Neural cell (in vitro differentiated cells): ENCODE data around the gene HIVEP1. TPM values are rescaled to one million over a fixed set of nuclear protein-coding genes. Genes with fewer than 3 reads are reported as not detected.

Experiments used
- H2AFZ ChIP-seq: fragments of 200-600, 300-800 bp; sonication (generic), shearing (Covaris generic); 2 replicates; pipeline ENCODE4 v1.6.0; 2014; ENCODE audit warnings: low read depth, mild to moderate bottlenecking, antibody characterized with exemption, low read length, moderate library complexity
- H3F3A ChIP-seq: fragments of 200-600 bp; shearing (Covaris generic); 2 replicates; pipeline ENCODE4 v1.6.1; 2016; ENCODE audit warnings: mild to moderate bottlenecking, moderate library complexity, mixed read lengths, antibody characterized with exemption, low read length; ENCODE audit not compliant: insufficient read depth, poor library complexity, severe bottlenecking
- H3K27ac ChIP-seq: fragments of 200-600, 300-800 bp; sonication (generic), shearing (Covaris generic); 2 replicates; pipeline ENCODE4 v1.5.1; 2014; ENCODE audit warnings: mild to moderate bottlenecking, low read length, moderate library complexity
- H3K27me3 ChIP-seq: fragments of 300-800, 200-600 bp; sonication (generic), shearing (Covaris generic); 2 replicates; pipeline ENCODE4 v1.6.0; 2014; ENCODE audit warnings: mild to moderate bottlenecking, low read depth, low read length, moderate library complexity; ENCODE audit not compliant: insufficient read depth
- H3K36me3 ChIP-seq: fragments of 300-800, 200-600 bp; sonication (generic), shearing (Covaris generic); 2 replicates; pipeline ENCODE4 v1.5.1; 2014; ENCODE audit warnings: mild to moderate bottlenecking, antibody characterized with exemption, low read length, moderate library complexity; ENCODE audit not compliant: insufficient read depth
- H3K4me2 ChIP-seq: fragments of 300-800, 200-600 bp; sonication (generic), shearing (Covaris generic); 2 replicates; pipeline ENCODE4 v1.6.0; 2014; ENCODE audit warnings: mild to moderate bottlenecking, low read length
- H3K4me3 ChIP-seq: fragments of 300-800, 200-600 bp; sonication (generic), shearing (Covaris generic); 2 replicates; pipeline ENCODE4 v1.5.1; 2014; ENCODE audit warnings: mild to moderate bottlenecking, low read length, moderate library complexity
- H3K79me2 ChIP-seq: fragments of 200-600 bp; shearing (Covaris generic); replicated peaks from 2 replicates; pipeline ENCODE4 v1.6.0; 2014; ENCODE audit warnings: mild to moderate bottlenecking, low read length, moderate library complexity; ENCODE audit not compliant: insufficient read depth
- H3K9ac ChIP-seq: fragments of 300-800, 200-600 bp; sonication (generic), shearing (Covaris generic); 2 replicates; pipeline ENCODE4 v1.6.1; 2016; ENCODE audit warnings: mild to moderate bottlenecking, low read length, mixed read lengths
- H3K9me2 ChIP-seq: fragments of 200-600 bp; shearing (Covaris generic); 2 replicates; pipeline ENCODE4 v1.6.1; 2016; ENCODE audit warnings: mild to moderate bottlenecking, low read length, mixed read lengths; ENCODE audit not compliant: insufficient read depth
- H3K9me3 ChIP-seq: fragments of 200-600, 300-800 bp; sonication (generic), shearing (Covaris generic); 2 replicates; pipeline ENCODE4 v1.6.1; 2016; ENCODE audit warnings: mild to moderate bottlenecking, mixed run types, low read length, moderate library complexity, mixed read lengths
- H4K20me1 ChIP-seq: fragments of 200-600 bp; shearing (Covaris generic); 2 replicates; pipeline ENCODE4 v1.6.1; 2016; ENCODE audit warnings: mild to moderate bottlenecking, mixed run types; ENCODE audit not compliant: insufficient read depth
- CTCF ChIP-seq: fragments of 450-650 bp; IDR thresholded peaks from 2 replicates; pipeline ENCODE4 v1.5.1; 2014; ENCODE audit warnings: antibody characterized with exemption, mild to moderate bottlenecking, moderate library complexity; ENCODE audit not compliant: poor library complexity, severe bottlenecking
- EP300 ChIP-seq: fragments of 450-650 bp; conservative IDR thresholded peaks from 2 replicates; pipeline ENCODE4 v1.6.1; 2014; ENCODE audit warnings: antibody characterized with exemption, mild to moderate bottlenecking, moderate library complexity; ENCODE audit not compliant: poor library complexity, severe bottlenecking
- EZH2 ChIP-seq: fragments of 200-600, 300-800 bp; shearing (Covaris generic), sonication (generic); IDR thresholded peaks from 2 replicates; pipeline ENCODE4 v1.6.1; 2014; ENCODE audit warnings: antibody characterized with exemption, low read length, borderline replicate concordance, mild to moderate bottlenecking; ENCODE audit not compliant: insufficient read depth, poor library complexity, severe bottlenecking
- MXI1 ChIP-seq: fragments of 450-650 bp; conservative IDR thresholded peaks from 2 replicates; pipeline ENCODE4 v1.6.1; 2014; ENCODE audit warnings: antibody characterized with exemption, mild to moderate bottlenecking; ENCODE audit not compliant: poor library complexity, severe bottlenecking
- POLR2AphosphoS5 ChIP-seq: IDR thresholded peaks from 2 replicates; pipeline ENCODE4 v1.6.1; 2012
- RAD21 ChIP-seq: fragments of 450-650 bp; conservative IDR thresholded peaks from 2 replicates; pipeline ENCODE4 v1.6.1; 2014; ENCODE audit warnings: antibody characterized with exemption, mild to moderate bottlenecking, moderate library complexity
- SMC3 ChIP-seq: fragments of 450-650 bp; conservative IDR thresholded peaks from 2 replicates; pipeline ENCODE4 v1.6.1; 2014; ENCODE audit warnings: antibody characterized with exemption, mild to moderate bottlenecking, moderate library complexity; ENCODE audit not compliant: poor library complexity
- TAF1 ChIP-seq: IDR thresholded peaks from 2 replicates; pipeline ENCODE4 v1.6.1; 2012; ENCODE audit warnings: low read depth
- polyA plus RNA-seq: library from polyadenylated mRNA; depleted of rRNA; stranded (reverse); fragments of >200 nt; gene quantifications from 2 replicates; pipeline ENCODE4 v1.2.3, GENCODE V29; 2014
- TF ChIP-seq, protein P1 (sequence below): IDR thresholded peaks from 2 replicates; pipeline ENCODE4 v1.6.1; 2012; ENCODE audit warnings: borderline replicate concordance

Gene HIVEP1
- polyA plus RNA-seq, 1 donor from 2014 or later = 3.6 TPM

GRCh38 chr6:12116978-12117377, 104.9 kb downstream of the HIVEP1 start:
- H3K9me3 ChIP-seq = no peaks in the 10 kb centered on the region
- H3K27ac ChIP-seq = no peak overlapping the region
- no peaks in the 10 kb centered on the region for H3K9me2 ChIP-seq
- no peak overlapping the region for H3K9ac ChIP-seq
- H3K4me2 ChIP-seq = no peak overlapping the region
- TF ChIP-seq EP300 (no peak), SMC3 (no peak)
- no peaks in the 10 kb centered on the region for H3F3A ChIP-seq
- H3K27me3 ChIP-seq = no peaks in the 10 kb centered on the region
- peaks cover 10% of the 10 kb centered on the region for H3K36me3 ChIP-seq
- no peaks in the 10 kb centered on the region for H3K79me2 ChIP-seq
- no peaks in the 10 kb centered on the region for H4K20me1 ChIP-seq
- no peak overlapping the region for H3K4me3 ChIP-seq
- no peak overlapping the region for H2AFZ ChIP-seq

- TF ChIP-seq SMC3 = no peak
- TF ChIP-seq, protein P1, sequence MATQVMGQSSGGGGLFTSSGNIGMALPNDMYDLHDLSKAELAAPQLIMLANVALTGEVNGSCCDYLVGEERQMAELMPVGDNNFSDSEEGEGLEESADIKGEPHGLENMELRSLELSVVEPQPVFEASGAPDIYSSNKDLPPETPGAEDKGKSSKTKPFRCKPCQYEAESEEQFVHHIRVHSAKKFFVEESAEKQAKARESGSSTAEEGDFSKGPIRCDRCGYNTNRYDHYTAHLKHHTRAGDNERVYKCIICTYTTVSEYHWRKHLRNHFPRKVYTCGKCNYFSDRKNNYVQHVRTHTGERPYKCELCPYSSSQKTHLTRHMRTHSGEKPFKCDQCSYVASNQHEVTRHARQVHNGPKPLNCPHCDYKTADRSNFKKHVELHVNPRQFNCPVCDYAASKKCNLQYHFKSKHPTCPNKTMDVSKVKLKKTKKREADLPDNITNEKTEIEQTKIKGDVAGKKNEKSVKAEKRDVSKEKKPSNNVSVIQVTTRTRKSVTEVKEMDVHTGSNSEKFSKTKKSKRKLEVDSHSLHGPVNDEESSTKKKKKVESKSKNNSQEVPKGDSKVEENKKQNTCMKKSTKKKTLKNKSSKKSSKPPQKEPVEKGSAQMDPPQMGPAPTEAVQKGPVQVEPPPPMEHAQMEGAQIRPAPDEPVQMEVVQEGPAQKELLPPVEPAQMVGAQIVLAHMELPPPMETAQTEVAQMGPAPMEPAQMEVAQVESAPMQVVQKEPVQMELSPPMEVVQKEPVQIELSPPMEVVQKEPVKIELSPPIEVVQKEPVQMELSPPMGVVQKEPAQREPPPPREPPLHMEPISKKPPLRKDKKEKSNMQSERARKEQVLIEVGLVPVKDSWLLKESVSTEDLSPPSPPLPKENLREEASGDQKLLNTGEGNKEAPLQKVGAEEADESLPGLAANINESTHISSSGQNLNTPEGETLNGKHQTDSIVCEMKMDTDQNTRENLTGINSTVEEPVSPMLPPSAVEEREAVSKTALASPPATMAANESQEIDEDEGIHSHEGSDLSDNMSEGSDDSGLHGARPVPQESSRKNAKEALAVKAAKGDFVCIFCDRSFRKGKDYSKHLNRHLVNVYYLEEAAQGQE = no peak
- TF ChIP-seq MXI1 = no peak
- no peak for TF ChIP-seq CTCF
- TF ChIP-seq POLR2AphosphoS5 = no peak
- TF ChIP-seq EP300 = no peak
- TF ChIP-seq TAF1 = no peak
- no peak for TF ChIP-seq EZH2
- TF ChIP-seq RAD21 = no peak
- no peak overlapping the region for H2AFZ ChIP-seq
Observed at GRCh38 chr6:12118607-12119006, 106.5 kb downstream of the HIVEP1 start.

DNA sequence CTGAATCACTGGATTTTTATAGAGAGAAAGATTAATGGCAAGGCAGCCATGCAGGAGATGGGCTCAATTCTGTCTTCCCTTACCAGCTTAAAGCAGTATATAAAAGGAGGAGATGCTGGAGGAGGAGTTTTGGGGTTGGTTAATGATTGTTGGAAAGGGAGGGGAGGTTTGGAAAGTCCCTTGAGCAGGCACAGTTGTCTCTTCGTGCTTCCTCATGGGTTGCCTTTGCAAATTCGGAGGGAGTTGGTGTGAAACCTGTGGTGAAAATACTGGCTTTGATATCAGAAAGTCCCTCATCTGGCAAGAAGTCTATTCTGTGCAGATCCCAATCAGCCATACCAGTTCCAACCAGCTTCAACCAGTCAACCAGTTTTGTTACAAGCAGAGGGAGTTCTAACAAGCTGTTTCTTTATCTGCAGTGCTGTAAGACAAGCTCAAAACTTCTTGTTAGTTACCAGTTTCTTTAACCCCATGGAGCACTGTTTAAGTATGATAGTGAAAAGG, 107.0 kb downstream of the HIVEP1 start:
- Histone ChIP-seq H3K4me3 (no peak overlapping the region), H3K27me3 (no peaks in the 10 kb centered on the region), H3K9me2 (no peaks in the 10 kb centered on the region), H3K79me2 (no peaks in the 10 kb centered on the region), H2AFZ (no peak overlapping the region), H3K9ac (no peak overlapping the region), H3K27ac (no peak overlapping the region), H4K20me1 (no peaks in the 10 kb centered on the region), H3F3A (no peaks in the 10 kb centered on the region), H3K4me2 (no peak overlapping the region), H3K36me3 (peaks cover 18% of the 10 kb centered on the region), H3K9me3 (no peaks in the 10 kb centered on the region)
- TF ChIP-seq EZH2 (no peak), EP300 (no peak), TAF1 (no peak), MXI1 (no peak), POLR2AphosphoS5 (no peak), SMC3 (no peak), CTCF (no peak), RAD21 (no peak)
- TF ChIP-seq, protein P1 = no peak

More at GRCh38 chr6:12118607-12119006, 106.5 kb downstream of the HIVEP1 start:
- Histone ChIP-seq H3K27me3 (no peaks in the 10 kb centered on the region), H3K9ac (no peak overlapping the region), H3K9me2 (no peaks in the 10 kb centered on the region), H3K79me2 (no peaks in the 10 kb centered on the region), H3K27ac (no peak overlapping the region), H3K4me3 (no peak overlapping the region), H3K4me2 (no peak overlapping the region), H3K36me3 (peaks cover 18% of the 10 kb centered on the region), H4K20me1 (no peaks in the 10 kb centered on the region), H3K9me3 (no peaks in the 10 kb centered on the region), H3F3A (no peaks in the 10 kb centered on the region)
